ENCODE data around the gene ROCK1. TPM values are rescaled to one million over a fixed set of nuclear protein-coding genes. Genes with fewer than 3 reads are reported as not detected.

Gene ROCK1
- total and polyA plus RNA-seq, 4 donors: 7.4 to 28.7 (median 18.7) TPM

DNA sequence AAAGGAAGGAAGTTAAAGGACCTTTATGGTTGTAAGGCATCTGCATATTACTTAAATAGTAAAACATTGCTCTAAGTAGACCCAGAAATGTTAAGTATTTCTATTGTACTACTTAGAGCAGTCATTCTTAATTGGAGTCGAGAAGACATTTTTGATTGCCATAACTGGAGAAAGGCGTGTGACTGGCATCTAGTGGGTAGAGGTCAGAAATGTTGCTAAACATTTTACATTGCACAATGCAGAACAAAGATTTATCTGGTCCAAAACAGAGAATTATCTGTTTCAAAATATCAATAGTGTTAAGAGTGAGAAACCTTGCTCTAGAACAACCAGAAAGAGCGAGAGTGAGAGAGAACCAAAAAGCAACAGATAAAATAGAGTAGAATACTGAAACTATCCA lies 23.3 kb upstream of the ROCK1 start:
- WGBS: 22% methylated on average over 3 of the region's 3 CpGs
- no peak for DNase-seq (ENCODE audit: low spot score)
- Histone ChIP-seq H3K27me3 (ENCODE audit: control insufficient read depth in 4 of 4, insufficient read depth in 4 of 4, low read length in 3 of 4) (no peaks in the 10 kb centered on the region), H3K4me3 (ENCODE audit: low read depth in 1 of 3, low read length in 3 of 3) (no peak overlapping the region), H3K4me1 (ENCODE audit: control insufficient read depth in 4 of 4, insufficient read depth in 4 of 4, low read length in 3 of 4) (no peaks in the 10 kb centered on the region), H3K36me3 (ENCODE audit: control insufficient read depth in 4 of 4, insufficient read depth in 3 of 4, low read depth in 1 of 4, low read length in 3 of 4) (no peaks in the 10 kb centered on the region), H3K27ac (ENCODE audit: low read depth in 1 of 2, low read length in 2 of 2) (no peak overlapping the region), H3K9ac (ENCODE audit: low read depth in 1 of 2, low read length in 2 of 2) (no peak overlapping the region), H3K9me3 (ENCODE audit: control insufficient read depth in 4 of 4, low read length in 3 of 4) (no peaks in the 10 kb centered on the region)
- TF ChIP-seq CTCF (IDR thresholded peaks at IDR 0.05; ENCODE audit: low read depth, low read length, missing input control): peak; percentile 53
- TF ChIP-seq RAD21 (IDR thresholded peaks at IDR 0.05): peak; percentile 85 to 88
- TF ChIP-seq GABPA (IDR thresholded peaks at IDR 0.05 in 1 of 2, conservative IDR thresholded peaks at IDR 0.05 in 1 of 2): no peak
- peak; percentile 31 for TF ChIP-seq NR2F2 (IDR thresholded peaks at IDR 0.05)
- no peak for TF ChIP-seq FOXA2 (IDR thresholded peaks at IDR 0.05)
- TF ChIP-seq RXRA (IDR thresholded peaks at IDR 0.05): peak; percentile 20 to 38
- no peak for TF ChIP-seq EGR1 (IDR thresholded peaks at IDR 0.05; ENCODE audit: low read depth in 2 of 2)
- TF ChIP-seq JUND (IDR thresholded peaks at IDR 0.05): no peak
- TF ChIP-seq FOXA1 (IDR thresholded peaks at IDR 0.05): no peak
- TF ChIP-seq SP1 (IDR thresholded peaks at IDR 0.05): no peak
- TF ChIP-seq, protein P1, sequence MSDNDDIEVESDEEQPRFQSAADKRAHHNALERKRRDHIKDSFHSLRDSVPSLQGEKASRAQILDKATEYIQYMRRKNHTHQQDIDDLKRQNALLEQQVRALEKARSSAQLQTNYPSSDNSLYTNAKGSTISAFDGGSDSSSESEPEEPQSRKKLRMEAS (IDR thresholded peaks at IDR 0.05): no peak
- TF ChIP-seq, protein P2, sequence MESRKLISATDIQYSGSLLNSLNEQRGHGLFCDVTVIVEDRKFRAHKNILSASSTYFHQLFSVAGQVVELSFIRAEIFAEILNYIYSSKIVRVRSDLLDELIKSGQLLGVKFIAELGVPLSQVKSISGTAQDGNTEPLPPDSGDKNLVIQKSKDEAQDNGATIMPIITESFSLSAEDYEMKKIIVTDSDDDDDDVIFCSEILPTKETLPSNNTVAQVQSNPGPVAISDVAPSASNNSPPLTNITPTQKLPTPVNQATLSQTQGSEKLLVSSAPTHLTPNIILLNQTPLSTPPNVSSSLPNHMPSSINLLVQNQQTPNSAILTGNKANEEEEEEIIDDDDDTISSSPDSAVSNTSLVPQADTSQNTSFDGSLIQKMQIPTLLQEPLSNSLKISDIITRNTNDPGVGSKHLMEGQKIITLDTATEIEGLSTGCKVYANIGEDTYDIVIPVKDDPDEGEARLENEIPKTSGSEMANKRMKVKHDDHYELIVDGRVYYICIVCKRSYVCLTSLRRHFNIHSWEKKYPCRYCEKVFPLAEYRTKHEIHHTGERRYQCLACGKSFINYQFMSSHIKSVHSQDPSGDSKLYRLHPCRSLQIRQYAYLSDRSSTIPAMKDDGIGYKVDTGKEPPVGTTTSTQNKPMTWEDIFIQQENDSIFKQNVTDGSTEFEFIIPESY (IDR thresholded peaks at IDR 0.05): no peak
- peak; percentile 39 to 64 for TF ChIP-seq HNF4A (conservative IDR thresholded peaks at IDR 0.05)
- no peak for TF ChIP-seq ATF3 (IDR thresholded peaks at IDR 0.05)
- TF ChIP-seq, protein P3, sequence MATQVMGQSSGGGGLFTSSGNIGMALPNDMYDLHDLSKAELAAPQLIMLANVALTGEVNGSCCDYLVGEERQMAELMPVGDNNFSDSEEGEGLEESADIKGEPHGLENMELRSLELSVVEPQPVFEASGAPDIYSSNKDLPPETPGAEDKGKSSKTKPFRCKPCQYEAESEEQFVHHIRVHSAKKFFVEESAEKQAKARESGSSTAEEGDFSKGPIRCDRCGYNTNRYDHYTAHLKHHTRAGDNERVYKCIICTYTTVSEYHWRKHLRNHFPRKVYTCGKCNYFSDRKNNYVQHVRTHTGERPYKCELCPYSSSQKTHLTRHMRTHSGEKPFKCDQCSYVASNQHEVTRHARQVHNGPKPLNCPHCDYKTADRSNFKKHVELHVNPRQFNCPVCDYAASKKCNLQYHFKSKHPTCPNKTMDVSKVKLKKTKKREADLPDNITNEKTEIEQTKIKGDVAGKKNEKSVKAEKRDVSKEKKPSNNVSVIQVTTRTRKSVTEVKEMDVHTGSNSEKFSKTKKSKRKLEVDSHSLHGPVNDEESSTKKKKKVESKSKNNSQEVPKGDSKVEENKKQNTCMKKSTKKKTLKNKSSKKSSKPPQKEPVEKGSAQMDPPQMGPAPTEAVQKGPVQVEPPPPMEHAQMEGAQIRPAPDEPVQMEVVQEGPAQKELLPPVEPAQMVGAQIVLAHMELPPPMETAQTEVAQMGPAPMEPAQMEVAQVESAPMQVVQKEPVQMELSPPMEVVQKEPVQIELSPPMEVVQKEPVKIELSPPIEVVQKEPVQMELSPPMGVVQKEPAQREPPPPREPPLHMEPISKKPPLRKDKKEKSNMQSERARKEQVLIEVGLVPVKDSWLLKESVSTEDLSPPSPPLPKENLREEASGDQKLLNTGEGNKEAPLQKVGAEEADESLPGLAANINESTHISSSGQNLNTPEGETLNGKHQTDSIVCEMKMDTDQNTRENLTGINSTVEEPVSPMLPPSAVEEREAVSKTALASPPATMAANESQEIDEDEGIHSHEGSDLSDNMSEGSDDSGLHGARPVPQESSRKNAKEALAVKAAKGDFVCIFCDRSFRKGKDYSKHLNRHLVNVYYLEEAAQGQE (IDR thresholded peaks at IDR 0.05): no peak
- TF ChIP-seq HNF4G (IDR thresholded peaks at IDR 0.05): no peak
- TF ChIP-seq YY1 (IDR thresholded peaks at IDR 0.05): peak; percentile 15
- no peak for TF ChIP-seq TAF1 (conservative IDR thresholded peaks at IDR 0.05)

Data from liver (tissue), 9 donors.